Activated CD8-positive, alpha-beta memory T cell treated with anti-CD3 and anti-CD28 coated beads, Interleukin-2, amount 10 ng/mL, durations not matched to agents 7 days and 5 days (primary cell): ENCODE measurements around the gene TRA2A. TPM values are rescaled to one million over a fixed set of nuclear protein-coding genes. Genes with fewer than 3 reads are reported as not detected.

Source experiments
- ATAC-seq: fragments of 150-1000 bp; cut with Tn5 transposase; one replicate; pipeline ENCODE4 v1.10.0; 2021; ENCODE audit warnings: moderate library complexity
- CTCF ChIA-PET: fragments of 350-600 bp; sonication (Branson Sonifier 250); formaldehyde crosslinking; loops from one replicate; lab custom pipeline; 2021; ENCODE audit warnings: antibody characterized with exemption; lab: Charles Lee
- DNase-seq: peaks from one replicate; pipeline ENCODE4 v3.0.0-alpha.2; 2020
- H3K27ac Mint-ChIP-seq: one replicate; pipeline ENCODE4 v1.8.0; 2021; ENCODE audit warnings: mild to moderate bottlenecking, mixed read lengths
- H3K27me3 Mint-ChIP-seq: one replicate; pipeline ENCODE4 v1.8.0; 2021; ENCODE audit warnings: mixed read lengths
- H3K36me3 Mint-ChIP-seq: one replicate; pipeline ENCODE4 v1.8.0; 2021; ENCODE audit warnings: mild to moderate bottlenecking, mixed read lengths
- H3K4me1 Mint-ChIP-seq: one replicate; pipeline ENCODE4 v1.8.0; 2021; ENCODE audit warnings: mixed read lengths
- H3K4me3 Mint-ChIP-seq: one replicate; pipeline ENCODE4 v1.8.0; 2021; ENCODE audit warnings: mild to moderate bottlenecking, moderate library complexity, mixed read lengths
- H3K9me3 Mint-ChIP-seq: one replicate; pipeline ENCODE4 v1.8.0; 2022; ENCODE audit warnings: low read depth, mixed read lengths
- total RNA-seq, 2 experiments: library from RNA; stranded (reverse); gene quantifications; one replicate each; pipeline ENCODE4 v1.2.3, GENCODE V29; 2021

The TRA2A gene
- 100 to 1,000 TPM; 108 to 113 TPM for total RNA-seq

- H3K4me1 Mint-ChIP-seq = peaks cover 35% of the 10 kb centered on the region
- H3K36me3 Mint-ChIP-seq = peaks cover 18% of the 10 kb centered on the region
- peak within 1 kb of the TSS; percentile 100 for H3K27ac Mint-ChIP-seq
- peak; percentile 98 for DNase-seq
- no peaks in the 10 kb centered on the region for H3K27me3 Mint-ChIP-seq
- H3K9me3 Mint-ChIP-seq = no peaks in the 10 kb centered on the region
- CTCF ChIA-PET = interaction anchor here (1.2 to 2.4 kb wide), 4 partner anchors 8 to 232 kb away, joined by 3 to 14 read pairs (median 8); no protein-coding TSS in a partner anchor
- peak within 1 kb of the TSS; percentile 96 for H3K4me3 Mint-ChIP-seq
- peak; percentile 96 for ATAC-seq
These were observed at the start of gene TRA2A for GRCh38 chr7:23531794-23532489. Gene TRA2A (minus strand): TSS chr7:23531981. CDS start chr7:23531824, 157 bp downstream.

- peaks cover 2% of the 10 kb centered on the region for H3K4me1 Mint-ChIP-seq
- H3K27ac Mint-ChIP-seq = no peak overlapping the region
- no peaks in the 10 kb centered on the region for H3K36me3 Mint-ChIP-seq
- H3K27me3 Mint-ChIP-seq = peaks cover 21% of the 10 kb centered on the region
- ATAC-seq = peak; percentile 81
- DNase-seq = peak; percentile 74
- no peaks in the 10 kb centered on the region for H3K9me3 Mint-ChIP-seq
- no peak overlapping the region for H3K4me3 Mint-ChIP-seq
- CTCF ChIA-PET = interaction anchor here (0.6 to 3.4 kb wide), 13 partner anchors 9 to 154 kb away, joined by 3 to 19 read pairs (median 4); partner anchors contain the start of genes FAM221A and STK31
These were observed 38.9 kb upstream of the TRA2A start for GRCh38 chr7:23570592-23571200.

- H3K36me3 Mint-ChIP-seq = no peaks in the 10 kb centered on the region
- DNase-seq (no peak), ATAC-seq (no peak)
- no peaks in the 10 kb centered on the region for H3K4me1 Mint-ChIP-seq
- no peak overlapping the region for H3K27ac Mint-ChIP-seq
- no peak overlapping the region for H3K4me3 Mint-ChIP-seq
- peaks cover 21% of the 10 kb centered on the region for H3K27me3 Mint-ChIP-seq
- CTCF ChIA-PET = no interaction called here
- H3K9me3 Mint-ChIP-seq = no peaks in the 10 kb centered on the region
These were observed 26.5 kb upstream of the TRA2A start for GRCh38 chr7:23558303-23558702.

GRCh38 chr7:23547662-23548061 lies 15.9 kb upstream of the TRA2A start:
- Mint-ChIP-seq H3K27ac (no peak overlapping the region), H3K36me3 (no peaks in the 10 kb centered on the region), H3K9me3 (no peaks in the 10 kb centered on the region), H3K27me3 (peaks cover 5% of the 10 kb centered on the region), H3K4me3 (no peak overlapping the region), H3K4me1 (peaks cover 11% of the 10 kb centered on the region)
- no peak for ATAC-seq
- CTCF ChIA-PET = interaction anchor here (1.3 to 6.4 kb wide), 8 partner anchors 10 to 275 kb away, joined by 3 to 70 read pairs (median 13); partner anchors contain the start of genes CCDC126, STK31 and TRA2A
- DNase-seq = no peak

- DNase-seq (peak; percentile 86), ATAC-seq (peak; percentile 93)
- H3K36me3 Mint-ChIP-seq = no peaks in the 10 kb centered on the region
- no peak overlapping the region for H3K4me3 Mint-ChIP-seq
- H3K9me3 Mint-ChIP-seq = no peaks in the 10 kb centered on the region
- no peak overlapping the region for H3K27ac Mint-ChIP-seq
- H3K4me1 Mint-ChIP-seq = peaks cover 11% of the 10 kb centered on the region
- CTCF ChIA-PET = interaction anchor here (0.6 to 6.4 kb wide), 32 partner anchors 9 to 278 kb away, joined by 3 to 70 read pairs (median 4); partner anchors contain the start of genes CCDC126, MALSU1, STK31 and TRA2A
- peaks cover 5% of the 10 kb centered on the region for H3K27me3 Mint-ChIP-seq
These were observed 15.3 kb upstream of the TRA2A start for GRCh38 chr7:23546897-23547572.

- no peaks in the 10 kb centered on the region for H3K9me3 Mint-ChIP-seq
- H3K36me3 Mint-ChIP-seq = peaks cover 2% of the 10 kb centered on the region
- no peak for DNase-seq
- H3K27me3 Mint-ChIP-seq = peaks cover 5% of the 10 kb centered on the region
- CTCF ChIA-PET = interaction anchor here (1.0 to 6.4 kb wide), 11 partner anchors 14 to 273 kb away, joined by 3 to 70 read pairs (median 4); partner anchors contain the start of genes CCDC126 and STK31
- peaks cover 14% of the 10 kb centered on the region for H3K4me1 Mint-ChIP-seq
- no peak overlapping the region for H3K27ac Mint-ChIP-seq
- no peak overlapping the region for H3K4me3 Mint-ChIP-seq
- no peak for ATAC-seq
These were observed 13.7 kb upstream of the TRA2A start for GRCh38 chr7:23545493-23545892.

GRCh38 chr7:23544913-23545354 lies 13.2 kb upstream of the TRA2A start:
- H3K27me3 Mint-ChIP-seq = peaks cover 5% of the 10 kb centered on the region
- ATAC-seq (peak; percentile 56), DNase-seq (peak; percentile 48)
- peaks cover 4% of the 10 kb centered on the region for H3K36me3 Mint-ChIP-seq
- H3K9me3 Mint-ChIP-seq = no peaks in the 10 kb centered on the region
- CTCF ChIA-PET = interaction anchor here (0.9 to 6.4 kb wide), 14 partner anchors 14 to 273 kb away, joined by 3 to 70 read pairs (median 4); partner anchors contain the start of genes CCDC126 and STK31
- H3K4me3 Mint-ChIP-seq = no peak overlapping the region
- no peak overlapping the region for H3K27ac Mint-ChIP-seq
- H3K4me1 Mint-ChIP-seq = peaks cover 17% of the 10 kb centered on the region

GRCh38 chr7:23542752-23543151 lies 11.0 kb upstream of the TRA2A start:
- H3K9me3 Mint-ChIP-seq = no peaks in the 10 kb centered on the region
- peaks cover 4% of the 10 kb centered on the region for H3K36me3 Mint-ChIP-seq
- CTCF ChIA-PET = interaction anchor here (1.1 to 6.4 kb wide), 5 partner anchors 98 to 270 kb away, joined by 3 to 70 read pairs (median 26); partner anchors contain the start of gene STK31
- H3K4me1 Mint-ChIP-seq = peaks cover 28% of the 10 kb centered on the region
- ATAC-seq (no peak), DNase-seq (no peak)
- no peak overlapping the region for H3K4me3 Mint-ChIP-seq
- H3K27ac Mint-ChIP-seq = no peak overlapping the region
- H3K27me3 Mint-ChIP-seq = peaks cover 3% of the 10 kb centered on the region

GRCh38 chr7:23539494-23539907 lies 7.7 kb upstream of the TRA2A start:
- Mint-ChIP-seq H3K4me1 (peaks cover 18% of the 10 kb centered on the region), H3K4me3 (peak overlapping the region; percentile 44), H3K27me3 (no peaks in the 10 kb centered on the region), H3K27ac (peak overlapping the region; percentile 84), H3K9me3 (no peaks in the 10 kb centered on the region), H3K36me3 (peaks cover 4% of the 10 kb centered on the region)
- ATAC-seq (peak; percentile 77), DNase-seq (no peak)
- CTCF ChIA-PET = interaction anchor here (0.7 to 2.5 kb wide), 15 partner anchors 9 to 1127 kb away, joined by 3 to 20 read pairs (median 4); partner anchors contain the start of genes CCDC126 and FAM221A

GRCh38 chr7:23538301-23538700 lies 6.5 kb upstream of the TRA2A start:
- ATAC-seq (no peak), DNase-seq (no peak)
- Mint-ChIP-seq H3K27ac (no peak overlapping the region), H3K9me3 (no peaks in the 10 kb centered on the region), H3K27me3 (no peaks in the 10 kb centered on the region), H3K4me1 (peaks cover 17% of the 10 kb centered on the region), H3K36me3 (peaks cover 4% of the 10 kb centered on the region), H3K4me3 (no peak overlapping the region)
- CTCF ChIA-PET = interaction anchor here (1.4 to 2.5 kb wide), 3 partner anchors 9 to 1128 kb away, joined by 3 to 20 read pairs (median 6); no protein-coding TSS in a partner anchor

GRCh38 chr7:23533238-23533604 lies 1.4 kb upstream of the TRA2A start:
- DNase-seq (no peak), ATAC-seq (no peak)
- Mint-ChIP-seq H3K36me3 (peaks cover 18% of the 10 kb centered on the region), H3K9me3 (no peaks in the 10 kb centered on the region), H3K27ac (peak overlapping the region; percentile 75), H3K4me1 (peaks cover 26% of the 10 kb centered on the region), H3K4me3 (no peak overlapping the region), H3K27me3 (no peaks in the 10 kb centered on the region)
- CTCF ChIA-PET = interaction anchor here (0.9 to 1.4 kb wide), 4 partner anchors 13 to 260 kb away, joined by 3 to 5 read pairs (median 3); no protein-coding TSS in a partner anchor

- H3K27me3 Mint-ChIP-seq = no peaks in the 10 kb centered on the region
- peak overlapping the region; percentile 100 for H3K27ac Mint-ChIP-seq
- H3K9me3 Mint-ChIP-seq = no peaks in the 10 kb centered on the region
- CTCF ChIA-PET = interaction anchor here (0.9 to 2.4 kb wide), 5 partner anchors 14 to 260 kb away, joined by 3 to 12 read pairs (median 3); no protein-coding TSS in a partner anchor
- H3K4me3 Mint-ChIP-seq = peak overlapping the region; percentile 18
- DNase-seq (no peak), ATAC-seq (no peak)
- peaks cover 29% of the 10 kb centered on the region for H3K4me1 Mint-ChIP-seq
- H3K36me3 Mint-ChIP-seq = peaks cover 18% of the 10 kb centered on the region
These were observed 883 bp upstream of the TRA2A start for GRCh38 chr7:23532490-23533237.
